GM21360 (cell line): ENCODE measurements around the gene DEGS2.

Source experiments
- ATAC-seq: cut with Tn5 transposase; IDR thresholded peaks from one replicate; pipeline ENCODE4 v1.9.1; 2021; ENCODE audit warnings: mild to moderate bottlenecking, moderate library complexity; ENCODE audit not compliant: unreplicated experiment

DEGS2 gene

GRCh38 chr14:100098171-100098570, 61.3 kb downstream of the DEGS2 start:
- ATAC-seq: no peak

GRCh38 chr14:100096656-100097055, 62.8 kb downstream of the DEGS2 start:
- ATAC-seq: no peak
